ENCODE measurements around the gene KCNMB2. TPM values are rescaled to one million over a fixed set of nuclear protein-coding genes. Genes with fewer than 3 reads are reported as not detected.

The KCNMB2 gene
- total RNA-seq, 2 donors from 2014 or later, result not detected

GRCh38 chr3:178646186-178646862, 110.1 kb downstream of the KCNMB2 start:
- Mint-ChIP-seq H3K9me3 (peaks cover 7% of the 10 kb centered on the region), H3K4me3 (no peak overlapping the region), H3K36me3 (ENCODE audit: low read depth) (no peaks in the 10 kb centered on the region), H3K4me1 (no peaks in the 10 kb centered on the region), H3K27me3 (ENCODE audit: insufficient read depth) (no peaks in the 10 kb centered on the region), H3K27ac (no peak overlapping the region)
- H3K4me3 ChIP-seq (ENCODE audit: low read length), result no peak overlapping the region
- H3K4me1 ChIP-seq (ENCODE audit: control insufficient read depth, insufficient read depth, low read length), result no peaks in the 10 kb centered on the region
- TF ChIP-seq CTCF (conservative IDR thresholded peaks at IDR 0.05), result no peak
- no peaks in the 10 kb centered on the region for H3K9me3 ChIP-seq (ENCODE audit: control insufficient read depth, low read length)
- 87 to 96% methylated on average over 3 to 4 of the region's 4 CpGs for WGBS, 2 experiments (ENCODE audit: insufficient coverage in 1 of 2, insufficient read length in 1 of 2)
- no peak for DNase-seq
- H3K27me3 ChIP-seq (ENCODE audit: control insufficient read depth, insufficient read depth, low read length, poor library complexity, severe bottlenecking), result no peaks in the 10 kb centered on the region
- H3K36me3 ChIP-seq (ENCODE audit: control insufficient read depth, insufficient read depth, low read length), result no peaks in the 10 kb centered on the region
- no peak overlapping the region for H3K9ac ChIP-seq (ENCODE audit: extremely low read depth, low read length, poor library complexity, severe bottlenecking)
- H3K27ac ChIP-seq (ENCODE audit: low read depth, low read length), result peak overlapping the region; percentile 14

GRCh38 chr3:178655488-178655887, 119.3 kb downstream of the KCNMB2 start:
- DNase-seq, result no peak
- no peaks in the 10 kb centered on the region for H3K27me3 Mint-ChIP-seq (ENCODE audit: insufficient read depth)
- H3K27ac Mint-ChIP-seq, result no peak overlapping the region

GRCh38 chr3:178658694-178659325, 122.6 kb downstream of the KCNMB2 start:
- no peak overlapping the region for H3K27ac Mint-ChIP-seq

More at GRCh38 chr3:178655488-178655887, 119.3 kb downstream of the KCNMB2 start:
- no peak overlapping the region for H3K4me3 ChIP-seq (ENCODE audit: low read length)
- H3K4me1 Mint-ChIP-seq, result no peaks in the 10 kb centered on the region
- no peak overlapping the region for H3K9ac ChIP-seq (ENCODE audit: extremely low read depth, low read length, poor library complexity, severe bottlenecking)
- no peaks in the 10 kb centered on the region for H3K36me3 ChIP-seq (ENCODE audit: control insufficient read depth, insufficient read depth, low read length)
- H3K9me3 ChIP-seq (ENCODE audit: control insufficient read depth, low read length), result peaks cover 9% of the 10 kb centered on the region
- H3K4me3 Mint-ChIP-seq, result no peak overlapping the region
- TF ChIP-seq CTCF (conservative IDR thresholded peaks at IDR 0.05), result no peak
- no peak overlapping the region for H3K27ac ChIP-seq (ENCODE audit: low read depth, low read length)
- H3K27me3 ChIP-seq (ENCODE audit: control insufficient read depth, insufficient read depth, low read length, poor library complexity, severe bottlenecking), result no peaks in the 10 kb centered on the region
- WGBS, 2 experiments (ENCODE audit: insufficient coverage in 1 of 2, insufficient read length in 1 of 2), result 85 to 87% methylated on average over 3 to 4 of the region's 4 CpGs
- H3K4me1 ChIP-seq (ENCODE audit: control insufficient read depth, insufficient read depth, low read length), result no peaks in the 10 kb centered on the region
- H3K9me3 Mint-ChIP-seq, result peaks cover 14% of the 10 kb centered on the region
- no peaks in the 10 kb centered on the region for H3K36me3 Mint-ChIP-seq (ENCODE audit: low read depth)

More at GRCh38 chr3:178658694-178659325, 122.6 kb downstream of the KCNMB2 start:
- Mint-ChIP-seq H3K4me3 (no peak overlapping the region), H3K9me3 (no peaks in the 10 kb centered on the region), H3K36me3 (ENCODE audit: low read depth) (no peaks in the 10 kb centered on the region), H3K4me1 (peaks cover 8% of the 10 kb centered on the region), H3K27me3 (ENCODE audit: insufficient read depth) (no peaks in the 10 kb centered on the region)
- TF ChIP-seq CTCF (conservative IDR thresholded peaks at IDR 0.05), result no peak
- Histone ChIP-seq H3K36me3 (ENCODE audit: control insufficient read depth, insufficient read depth, low read length) (no peaks in the 10 kb centered on the region), H3K9ac (ENCODE audit: extremely low read depth, low read length, poor library complexity, severe bottlenecking) (no peak overlapping the region), H3K4me1 (ENCODE audit: control insufficient read depth, insufficient read depth, low read length) (peaks cover 8% of the 10 kb centered on the region), H3K27ac (ENCODE audit: low read depth, low read length) (no peak overlapping the region), H3K9me3 (ENCODE audit: control insufficient read depth, low read length) (peaks cover 9% of the 10 kb centered on the region), H3K27me3 (ENCODE audit: control insufficient read depth, insufficient read depth, low read length, poor library complexity, severe bottlenecking) (no peaks in the 10 kb centered on the region), H3K4me3 (ENCODE audit: low read length) (no peak overlapping the region)
- 93 to 100% methylated on average over 4 of the region's 4 CpGs for WGBS, 2 experiments (ENCODE audit: insufficient coverage in 1 of 2, insufficient read length in 1 of 2)
- DNase-seq, result no peak
